CD4-positive, alpha-beta T cell (primary cell): Measurements from ENCODE around the gene CDH4. TPM values are rescaled to one million over a fixed set of nuclear protein-coding genes. Genes with fewer than 3 reads are reported as not detected.

ENCODE experiments used
- ATAC-seq: fragments of 200-7000 bp; cut with Tn5 transposase; one replicate; pipeline ENCODE4 v1.10.0; 2022; ENCODE audit warnings: mild to moderate bottlenecking; ENCODE audit not compliant: poor library complexity
- CTCF ChIA-PET: fragments of 350-600 bp; sonication (Branson Sonifier 250); formaldehyde crosslinking; loops from one replicate; lab custom pipeline; 2021; ENCODE audit warnings: antibody characterized with exemption, inconsistent platforms; lab: Charles Lee
- POLR2A ChIA-PET: fragments of 350-600 bp; sonication (Branson Sonifier 250); formaldehyde crosslinking; loops from one replicate; lab custom pipeline; 2021; ENCODE audit warnings: antibody characterized with exemption, inconsistent platforms; lab: Charles Lee
- DNase-seq, 14 experiments: peaks; one replicate each; pipeline ENCODE4 v3.0.0-alpha.2; 2013 to 2020; ENCODE audit warnings: mixed read lengths in 2 of 14
- H3K27ac ChIP-seq, 2 donors: one replicate each; pipeline versions ENCODE4 v1.5.1 to v1.7.0; 2013; ENCODE audit warnings: low read length in 2 of 2, low read depth in 1 of 2, mild to moderate bottlenecking in 1 of 2
- H3K27me3 ChIP-seq, 2 experiments: 1 replicate in 1 of 2; 2 replicates in 1 of 2; pipeline versions ENCODE4 v1.6.1 to v1.7.0; 2013; ENCODE audit warnings: low read length in 2 of 2, control low read depth in 1 of 2, mild to moderate bottlenecking in 1 of 2, moderate library complexity in 1 of 2; ENCODE audit not compliant: insufficient read depth in 2 of 2, control insufficient read depth in 1 of 2
- H3K36me3 ChIP-seq: one replicate; pipeline ENCODE4 v1.6.1; 2013; ENCODE audit warnings: low read length, control low read depth; ENCODE audit not compliant: insufficient read depth
- H3K4me1 ChIP-seq: one replicate; pipeline ENCODE4 v1.6.1; 2013; ENCODE audit warnings: low read length, control low read depth; ENCODE audit not compliant: insufficient read depth
- H3K4me3 ChIP-seq: one replicate; pipeline ENCODE4 v1.5.1; 2013; ENCODE audit warnings: mild to moderate bottlenecking, low read length, moderate library complexity
- H3K9me3 ChIP-seq, 2 experiments: 1 replicate in 1 of 2; 2 replicates in 1 of 2; pipeline versions ENCODE4 v1.6.1 to v1.7.0; 2013; ENCODE audit warnings: low read length in 2 of 2, mild to moderate bottlenecking in 2 of 2, control low read depth in 1 of 2, moderate library complexity in 1 of 2; ENCODE audit not compliant: control insufficient read depth in 1 of 2, insufficient read depth in 1 of 2
- H3K27ac Mint-ChIP-seq: one replicate; pipeline ENCODE4 v1.8.0; 2020; ENCODE audit warnings: mixed read lengths
- H3K27me3 Mint-ChIP-seq: one replicate; pipeline ENCODE4 v1.8.0; 2021; ENCODE audit warnings: mixed read lengths
- H3K36me3 Mint-ChIP-seq: one replicate; pipeline ENCODE4 v1.8.0; 2021; ENCODE audit warnings: low read depth, mixed read lengths
- H3K4me1 Mint-ChIP-seq: one replicate; pipeline ENCODE4 v1.8.0; 2021; ENCODE audit warnings: low read depth, mixed read lengths
- H3K4me3 Mint-ChIP-seq: one replicate; pipeline ENCODE4 v1.8.0; 2020; ENCODE audit warnings: mild to moderate bottlenecking, mixed read lengths
- H3K9me3 Mint-ChIP-seq: one replicate; pipeline ENCODE4 v1.8.0; 2020; ENCODE audit warnings: mixed read lengths
- intact Hi-C, 2 experiments: fragments of 100-400 bp; cut with DNase I in 1 of 2; cut with micrococcal nuclease in 1 of 2; formaldehyde crosslinking; loops; one replicate each; pipeline versions ENCODE4 v1.15.1 to v1.9.0; 2023 to 2025; cut with DNase I, micrococcal nuclease
- total RNA-seq, 174 experiments: library from RNA in 2 of 174; stranded (reverse) in 2 of 174; gene quantifications; one replicate each; pipeline ENCODE4 v1.2.3 and lab custom pipeline; 2021 to 2026
- TF ChIP-seq, protein P1 (sequence below): fragments of 200-600 bp; IDR thresholded peaks from one replicate; pipeline ENCODE4 v1.8.0; 2022; ENCODE audit warnings: antibody characterized with exemption, mild to moderate bottlenecking

CDH4 gene
- total RNA-seq, 2 experiments from 2014 or later = 0.11 TPM

DNA sequence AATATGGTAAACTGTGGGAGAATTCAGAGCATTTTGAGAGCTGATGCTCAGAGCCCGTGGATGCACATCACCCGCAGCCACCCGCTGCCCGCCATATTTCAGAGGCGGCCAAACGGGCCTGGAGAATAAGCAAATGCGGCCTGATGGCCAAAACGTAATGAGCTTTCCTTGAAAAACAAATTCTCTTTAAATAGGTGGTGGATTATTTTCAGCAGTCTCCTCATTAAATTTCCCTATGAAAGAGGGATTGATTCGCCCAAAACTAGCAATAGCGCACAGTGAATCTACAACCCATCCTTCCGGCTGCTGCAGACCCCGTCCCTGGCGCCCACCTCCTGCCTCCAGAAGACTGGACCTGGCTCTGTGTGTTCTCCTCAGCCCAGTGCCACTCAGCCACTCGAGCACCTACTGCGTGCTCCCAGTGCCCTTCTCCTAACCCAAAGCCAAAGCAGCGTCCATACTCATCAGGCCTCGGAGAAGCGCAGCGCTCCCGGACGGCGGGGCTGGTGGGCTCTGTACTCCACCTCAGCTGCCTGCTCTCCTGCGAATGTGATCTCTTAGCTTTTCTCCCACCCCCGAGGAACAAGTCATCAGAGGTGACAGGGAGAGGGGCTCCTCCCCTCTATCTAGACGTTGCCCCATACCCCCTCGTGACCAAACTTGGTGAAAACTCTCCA is 588.9 kb downstream of the CDH4 start:
- no peaks in the 10 kb centered on the region for H3K9me3 Mint-ChIP-seq
- TF ChIP-seq, protein P1, sequence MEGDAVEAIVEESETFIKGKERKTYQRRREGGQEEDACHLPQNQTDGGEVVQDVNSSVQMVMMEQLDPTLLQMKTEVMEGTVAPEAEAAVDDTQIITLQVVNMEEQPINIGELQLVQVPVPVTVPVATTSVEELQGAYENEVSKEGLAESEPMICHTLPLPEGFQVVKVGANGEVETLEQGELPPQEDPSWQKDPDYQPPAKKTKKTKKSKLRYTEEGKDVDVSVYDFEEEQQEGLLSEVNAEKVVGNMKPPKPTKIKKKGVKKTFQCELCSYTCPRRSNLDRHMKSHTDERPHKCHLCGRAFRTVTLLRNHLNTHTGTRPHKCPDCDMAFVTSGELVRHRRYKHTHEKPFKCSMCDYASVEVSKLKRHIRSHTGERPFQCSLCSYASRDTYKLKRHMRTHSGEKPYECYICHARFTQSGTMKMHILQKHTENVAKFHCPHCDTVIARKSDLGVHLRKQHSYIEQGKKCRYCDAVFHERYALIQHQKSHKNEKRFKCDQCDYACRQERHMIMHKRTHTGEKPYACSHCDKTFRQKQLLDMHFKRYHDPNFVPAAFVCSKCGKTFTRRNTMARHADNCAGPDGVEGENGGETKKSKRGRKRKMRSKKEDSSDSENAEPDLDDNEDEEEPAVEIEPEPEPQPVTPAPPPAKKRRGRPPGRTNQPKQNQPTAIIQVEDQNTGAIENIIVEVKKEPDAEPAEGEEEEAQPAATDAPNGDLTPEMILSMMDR = no peak
- CTCF ChIA-PET = no interaction called here
- POLR2A ChIA-PET = no interaction called here
- no peaks in the 10 kb centered on the region for H3K36me3 Mint-ChIP-seq
- Histone ChIP-seq H3K27me3 (no peaks in the 10 kb centered on the region), H3K4me1 (no peaks in the 10 kb centered on the region), H3K4me3 (no peak overlapping the region), H3K9me3 (peaks cover 0 to 14% of the 10 kb centered on the region in 2 experiments), H3K36me3 (no peaks in the 10 kb centered on the region), H3K27ac (no peak overlapping the region)
- H3K27ac Mint-ChIP-seq = no peak overlapping the region
- intact Hi-C loops = no loop called here
- ATAC-seq (no peak), DNase-seq (no peak)
- no peaks in the 10 kb centered on the region for H3K4me1 Mint-ChIP-seq
- H3K27me3 Mint-ChIP-seq = no peaks in the 10 kb centered on the region
- H3K4me3 Mint-ChIP-seq = no peak overlapping the region

DNA sequence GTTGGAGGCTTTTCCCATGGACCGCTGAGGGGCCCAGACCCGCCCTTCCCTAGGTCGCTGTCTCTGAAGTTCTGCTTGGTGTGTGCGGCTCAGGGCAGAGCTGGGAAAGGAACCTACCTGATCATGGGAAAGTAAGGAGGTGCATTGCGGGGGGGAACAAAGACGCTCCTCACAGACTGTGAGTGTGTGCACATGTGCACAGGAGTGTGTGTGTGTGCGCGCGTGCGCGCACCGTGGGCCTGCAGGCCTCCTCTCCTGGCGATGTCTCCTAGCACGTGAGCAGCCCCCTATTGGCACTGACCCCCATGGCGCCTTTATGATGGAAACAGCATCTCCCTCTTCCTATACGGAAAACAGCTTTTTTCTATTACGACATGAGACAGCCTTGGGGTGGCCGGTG is 589.5 kb downstream of the CDH4 start:
- Mint-ChIP-seq H3K4me1 (no peaks in the 10 kb centered on the region), H3K27me3 (no peaks in the 10 kb centered on the region), H3K36me3 (no peaks in the 10 kb centered on the region), H3K27ac (no peak overlapping the region), H3K9me3 (no peaks in the 10 kb centered on the region), H3K4me3 (no peak overlapping the region)
- H3K27me3 ChIP-seq = no peaks in the 10 kb centered on the region
- ChIA-PET POLR2A (no interaction called here), CTCF (no interaction called here)
- H3K27ac ChIP-seq = no peak overlapping the region
- H3K4me1 ChIP-seq = no peaks in the 10 kb centered on the region
- H3K9me3 ChIP-seq = peaks cover 0 to 14% of the 10 kb centered on the region in 2 experiments
- intact Hi-C loops = no loop called here
- H3K36me3 ChIP-seq = no peaks in the 10 kb centered on the region
- TF ChIP-seq, protein P1 = no peak
- DNase-seq = no peak
- ATAC-seq = no peak
- no peak overlapping the region for H3K4me3 ChIP-seq

DNA sequence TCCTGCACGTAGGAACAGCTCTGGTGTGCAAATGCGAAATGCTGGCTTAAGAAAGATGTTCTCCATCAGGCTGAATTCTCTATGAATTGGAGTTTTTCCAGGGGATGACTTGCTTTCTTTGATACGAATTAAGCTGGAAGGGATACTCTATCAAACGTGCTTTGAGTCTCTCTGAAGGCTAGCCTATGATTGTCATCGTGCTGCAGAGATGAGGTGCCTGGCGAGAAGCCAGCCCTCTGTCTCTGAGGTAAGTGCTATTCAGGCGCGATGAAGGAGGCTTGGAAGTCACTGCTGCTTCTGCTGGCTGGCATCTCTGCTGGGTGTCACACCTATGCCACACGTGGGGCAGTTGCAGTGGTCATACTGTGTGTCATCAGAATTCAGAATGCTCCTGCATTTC is 589.9 kb downstream of the CDH4 start:
- no peak overlapping the region for H3K4me3 ChIP-seq
- no peak overlapping the region for H3K4me3 Mint-ChIP-seq
- POLR2A ChIA-PET = no interaction called here
- no peaks in the 10 kb centered on the region for H3K27me3 Mint-ChIP-seq
- no peaks in the 10 kb centered on the region for H3K9me3 Mint-ChIP-seq
- no peaks in the 10 kb centered on the region for H3K4me1 ChIP-seq
- ATAC-seq (no peak), DNase-seq (no peak)
- H3K4me1 Mint-ChIP-seq = no peaks in the 10 kb centered on the region
- intact Hi-C loops = no loop called here
- no peak overlapping the region for H3K27ac Mint-ChIP-seq
- no peaks in the 10 kb centered on the region for H3K27me3 ChIP-seq
- no peaks in the 10 kb centered on the region for H3K36me3 Mint-ChIP-seq
- TF ChIP-seq, protein P1 = no peak
- CTCF ChIA-PET = no interaction called here
- H3K27ac ChIP-seq = no peak overlapping the region
- no peaks in the 10 kb centered on the region for H3K36me3 ChIP-seq
- H3K9me3 ChIP-seq = peaks cover 0 to 14% of the 10 kb centered on the region in 2 experiments
